Motor neuron (in vitro differentiated cells): Measurements from ENCODE around the gene MYMK. TPM values are rescaled to one million over a fixed set of nuclear protein-coding genes. Genes with fewer than 3 reads are reported as not detected.

ENCODE experiments used
- ATAC-seq, 8 experiments: fragments of 200-7000 bp; cut with Tn5 transposase; replicated peaks in 6 of 8; 2 replicates each; pipeline ENCODE4 v1.8.0; 2021; ENCODE audit warnings: mild to moderate bottlenecking in 8 of 8, moderate library complexity in 8 of 8
- H3K27ac ChIP-seq, 2 donors: fragments of 250-450 bp; sonication (Bioruptor Pico); 2 replicates each; pipeline ENCODE4 v1.9.0; 2021; ENCODE audit warnings: antibody characterized with exemption in 2 of 2, mild to moderate bottlenecking in 2 of 2, moderate library complexity in 1 of 2
- H3K4me1 ChIP-seq, 2 donors: fragments of 250-450 bp; sonication (Bioruptor Pico); replicated peaks in 1 of 2; 2 replicates each; pipeline ENCODE4 v1.6.1; 2021; ENCODE audit warnings: antibody characterized with exemption in 2 of 2, mild to moderate bottlenecking in 2 of 2, moderate library complexity in 1 of 2
- H3K4me3 ChIP-seq, 5 donors: fragments of 250-450 bp; sonication (Bioruptor Pico); 2 replicates each; pipeline ENCODE4 v1.9.0; 2021; ENCODE audit warnings: antibody characterized with exemption in 5 of 5, mild to moderate bottlenecking in 5 of 5, moderate library complexity in 4 of 5
- WGBS, 10 experiments: fragments of 450-650 bp; shearing (Covaris generic); methylation state at CpG; one replicate each; pipeline ENCODE4 v1.0.0; 2022; 5-methylcytosine and 5-hydroxymethylcytosine counted together
- in situ Hi-C, 9 experiments: fragments of 400-800 bp; cut with MboI; loops; one replicate each; pipeline ENCODE4 v1.15.0; 2021; ENCODE audit warnings: low sequenced_read_pairs in 9 of 9, low pct_unique_long_range_greater_than_20kb in 2 of 9; ENCODE audit not compliant: unreplicated experiment in 9 of 9
- total RNA-seq, 8 experiments: library from RNA; unstranded; fragments of 300-600 nt; gene quantifications; 2 replicates each; pipeline versions ENCODE4 v1.2.3 to v1.2.4, GENCODE V29; 2022

MYMK gene
- total RNA-seq, 8 experiments from 2014 or later = not detected

DNA sequence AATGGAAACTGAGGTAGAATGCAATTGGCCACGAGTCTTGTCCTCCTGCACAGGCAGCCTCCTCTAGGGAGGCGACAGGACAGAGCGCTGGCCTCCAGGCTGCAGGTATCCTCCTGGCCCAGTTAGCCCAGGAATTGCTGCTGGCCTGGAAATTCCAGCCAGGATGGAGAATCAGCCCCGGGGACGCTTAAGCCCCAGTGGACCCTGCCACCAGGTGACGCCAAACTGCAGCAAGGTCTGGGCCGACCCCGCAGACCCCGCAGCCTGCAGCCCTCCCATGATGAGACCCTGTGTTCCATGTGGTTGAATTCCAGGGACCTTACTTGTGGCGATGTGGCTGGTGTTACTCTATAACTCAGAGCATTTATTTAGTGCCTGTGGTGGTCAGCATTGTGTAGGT lies 57.7 kb downstream of the MYMK start:
- Histone ChIP-seq H3K4me1 (peaks cover 0 to under 1% of the 10 kb centered on the region in 2 donors), H3K27ac (no peak overlapping the region), H3K4me3 (no peak overlapping the region)
- in situ Hi-C loops = no loop called here
- no peak for ATAC-seq
- WGBS, 10 experiments = 50 to 100% (median 83%) methylated on average over 1 to 7 of the region's 10 CpGs; no CpG with 5 or more reads in 1 of the 10 experiments

DNA sequence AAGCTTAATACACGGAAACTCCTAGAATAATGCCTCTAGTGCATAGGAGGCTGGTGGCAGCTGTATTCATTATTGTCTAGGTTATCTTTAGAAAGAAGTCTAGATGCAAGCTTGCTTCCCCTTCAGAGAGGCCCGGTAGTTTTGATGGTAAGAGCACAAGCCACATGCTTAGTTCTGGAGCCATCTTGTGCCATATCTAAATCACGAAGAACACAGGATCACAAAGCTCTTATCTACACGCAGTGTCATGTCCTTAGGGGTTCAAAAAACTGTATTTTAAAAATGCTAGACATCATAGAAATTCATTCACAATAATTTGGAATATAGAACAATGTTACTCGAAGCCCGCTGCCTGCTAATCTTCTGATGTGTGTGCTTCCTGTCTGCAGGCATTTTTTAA lies 58.8 kb downstream of the MYMK start:
- 69 to 100% (median 90%) methylated on average over 1 to 5 of the region's 6 CpGs; no CpG with 5 or more reads in 1 of the 10 experiments for WGBS, 10 experiments
- in situ Hi-C loops = no loop called here
- no peak for ATAC-seq
- Histone ChIP-seq H3K4me3 (no peak overlapping the region), H3K4me1 (peaks cover 9% of the 10 kb centered on the region in 2 donors), H3K27ac (no peak overlapping the region)

DNA sequence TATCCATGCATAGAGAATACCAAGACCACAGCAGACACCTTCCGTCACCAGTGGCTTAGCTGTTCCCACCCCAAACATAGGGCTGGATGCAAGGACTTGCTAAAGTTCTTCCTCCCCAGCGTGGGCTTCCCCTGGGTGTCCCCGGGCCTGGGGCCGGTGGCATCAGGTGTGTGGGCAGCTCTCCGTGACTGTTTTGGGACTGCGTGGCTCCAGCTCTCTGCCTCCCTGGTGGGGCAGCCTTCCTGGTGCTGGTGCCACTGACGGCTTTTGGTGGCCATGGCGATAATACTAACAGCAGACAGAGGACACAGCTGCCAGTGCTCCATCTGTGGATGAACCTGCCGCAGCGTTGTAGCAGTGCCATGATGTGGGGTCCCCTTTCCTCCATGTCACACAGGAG lies 60.1 kb downstream of the MYMK start:
- no peak overlapping the region for H3K4me3 ChIP-seq
- 93 to 100% (median 100%) methylated on average over 1 to 4 of the region's 10 CpGs; no CpG with 5 or more reads in 7 of the 10 experiments for WGBS, 10 experiments
- peaks cover 12 to 15% of the 10 kb centered on the region in 2 donors for H3K4me1 ChIP-seq
- H3K27ac ChIP-seq = no peak overlapping the region
- no peak for ATAC-seq
- in situ Hi-C loops = no loop called here

Other genes with a start within 250 kb of the MYMK start
- under 1 TPM in 6 of 8 experiments, not detected in 2; under 0.01 to 0.38 (median 0.12) TPM for gene ABO, start 249.8 kb downstream of the MYMK start, total RNA-seq
- gene SURF6, start 188.8 kb downstream of the MYMK start, total RNA-seq = 10 to 100 TPM; 14.8 to 27.8 (median 17.8) TPM
- gene MED22, start 176.8 kb downstream of the MYMK start, total RNA-seq = 10 to 100 TPM; 14.2 to 36.9 (median 20.4) TPM
- gene RPL7A, start 176.7 kb downstream of the MYMK start, total RNA-seq = 1,000 to 10,000 TPM; 2,000 to 3,318 (median 3,013) TPM
- gene SURF1, start 168.5 kb downstream of the MYMK start, total RNA-seq = 10 to 100 TPM; 26.7 to 40.3 (median 30.8) TPM
- gene SURF2, start 168.4 kb downstream of the MYMK start, total RNA-seq = 10 to 100 TPM; 20.3 to 43.4 (median 27.5) TPM
- gene SURF4, start 148.9 kb downstream of the MYMK start, total RNA-seq = 100 to 1,000 TPM in 4 of 8 experiments, 10 to 100 TPM in 4; 62.6 to 141 (median 105) TPM
- gene STKLD1, start 148.6 kb downstream of the MYMK start, total RNA-seq = 1 to 10 TPM; 1.1 to 6.1 (median 3.1) TPM
- 10 to 100 TPM; 23.1 to 34.3 (median 24.5) TPM for gene REXO4, start 106.9 kb downstream of the MYMK start, total RNA-seq
- 10 to 100 TPM in 1 of 8 experiments, 1 to 10 TPM in 7; 2.7 to 14.3 (median 4.3) TPM for gene ADAMTS13, start 102.6 kb downstream of the MYMK start, total RNA-seq
- gene CACFD1, start 65.0 kb downstream of the MYMK start, total RNA-seq = 10 to 100 TPM in 7 of 8 experiments, 1 to 10 TPM in 1; 8.5 to 32.0 (median 21.2) TPM
- 10 to 100 TPM in 4 of 8 experiments, 1 to 10 TPM in 4; 4.7 to 23.0 (median 9.7) TPM for gene SLC2A6, start 45.9 kb downstream of the MYMK start, total RNA-seq
- under 1 TPM in 7 of 8 experiments, not detected in 1; 0.10 to 0.93 (median 0.32) TPM for gene ADAMTSL2, start 9.7 kb upstream of the MYMK start, total RNA-seq
- 1 to 10 TPM in 3 of 8 experiments, under 1 TPM in 4, not detected in 1; 0.36 to 1.9 (median 0.78) TPM for gene FAM163B, start 84.4 kb upstream of the MYMK start, total RNA-seq
- gene DBH, start 111.4 kb upstream of the MYMK start, total RNA-seq = 1 to 10 TPM in 1 of 8 experiments, under 1 TPM in 7; 0.07 to 1.7 (median 0.20) TPM
- 1 to 10 TPM in 6 of 8 experiments, under 1 TPM in 2; 0.20 to 3.4 (median 2.4) TPM for gene SARDH, start 213.4 kb upstream of the MYMK start, total RNA-seq